Peyer's patch (tissue), 4 donors: ENCODE results near the gene SBF2.

Source experiments
- CTCF ChIP-seq, 6 experiments: fragments of 450-650 bp in 4 of 6; fragments of 200-600 bp in 2 of 6; sonication (generic) in 1 of 6; IDR thresholded peaks; one replicate each; pipeline ENCODE4 v1.5.1; 2017 to 2019; ENCODE audit warnings: antibody characterized with exemption in 6 of 6, mild to moderate bottlenecking in 3 of 6, moderate library complexity in 1 of 6
- POLR2A ChIP-seq, 2 donors: fragments of 450-650 bp; IDR thresholded peaks; one replicate each; pipeline ENCODE4 v1.5.1; 2017; ENCODE audit warnings: antibody characterized with exemption in 2 of 2, mild to moderate bottlenecking in 2 of 2, moderate library complexity in 2 of 2

DNA sequence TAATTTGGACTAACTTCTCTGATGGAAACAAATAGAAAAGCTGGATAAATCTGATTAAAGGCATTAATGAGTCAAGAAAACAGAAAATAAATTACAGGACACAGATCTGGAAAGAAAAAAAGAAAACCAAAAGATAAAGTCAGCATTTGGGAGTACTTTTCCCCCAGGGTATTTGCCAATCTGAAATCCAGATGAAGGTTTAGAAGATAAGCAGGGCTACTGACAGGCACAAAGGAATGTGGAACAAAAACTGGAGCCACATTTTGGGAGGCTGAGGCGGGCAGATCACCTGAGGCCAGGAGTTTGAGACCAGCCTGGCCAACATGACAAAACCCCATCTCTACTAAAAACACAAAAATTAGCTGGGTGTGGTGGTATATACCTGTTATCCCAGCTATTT, 57.2 kb downstream of the SBF2 start:
- TF ChIP-seq CTCF (IDR thresholded peaks at IDR 0.05) (no peak), POLR2A (IDR thresholded peaks at IDR 0.05) (no peak)
